IPS-18c (cell line): ENCODE measurements around the gene ZNF526.

Experiments used
- H3K4me3 ChIP-seq: 2 replicates; pipeline ENCODE4 v1.7.0; 2013; ENCODE audit warnings: low read depth, mild to moderate bottlenecking, low read length, moderate library complexity; ENCODE audit not compliant: insufficient read depth
- H3K9me3 ChIP-seq: one replicate; pipeline ENCODE4 v1.6.1; 2013; ENCODE audit warnings: mild to moderate bottlenecking, low read length, moderate library complexity; ENCODE audit not compliant: control insufficient read depth, insufficient read depth

ZNF526 gene

GRCh38 chr19:42234364-42234763 lies 14.3 kb downstream of the ZNF526 start:
- Histone ChIP-seq H3K9me3 (no peaks in the 10 kb centered on the region), H3K4me3 (no peak overlapping the region)

GRCh38 chr19:42235181-42235580 lies 15.1 kb downstream of the ZNF526 start:
- H3K4me3 ChIP-seq, result no peak overlapping the region
- H3K9me3 ChIP-seq, result no peaks in the 10 kb centered on the region

- no peaks in the 10 kb centered on the region for H3K9me3 ChIP-seq
- H3K4me3 ChIP-seq, result no peak overlapping the region
Measured at GRCh38 chr19:42239544-42240220, 19.6 kb downstream of the ZNF526 start.

GRCh38 chr19:42241279-42241678 lies 21.2 kb downstream of the ZNF526 start:
- Histone ChIP-seq H3K4me3 (peak overlapping the region; percentile 83), H3K9me3 (no peaks in the 10 kb centered on the region)

- Histone ChIP-seq H3K9me3 (no peaks in the 10 kb centered on the region), H3K4me3 (peak overlapping the region; percentile 83)
Measured at GRCh38 chr19:42242069-42242511, 22.0 kb downstream of the ZNF526 start.

- Histone ChIP-seq H3K4me3 (peak within 1 kb of the TSS; percentile 83), H3K9me3 (no peaks in the 10 kb centered on the region)
Measured at GRCh38 chr19:42242512-42243409, 22.6 kb downstream of the ZNF526 start, which contains the start of gene GSK3A. Gene GSK3A (minus strand): TSS chr19:42242602. CDS start chr19:42242465, 137 bp downstream.

GRCh38 chr19:42244347-42245220 lies 24.5 kb downstream of the ZNF526 start:
- Histone ChIP-seq H3K9me3 (no peaks in the 10 kb centered on the region), H3K4me3 (peak overlapping the region; percentile 53; the same call in 1 of the 2 replicates)

GRCh38 chr19:42245231-42245630 lies 25.1 kb downstream of the ZNF526 start:
- no peak overlapping the region for H3K4me3 ChIP-seq
- H3K9me3 ChIP-seq, result no peaks in the 10 kb centered on the region

- H3K4me3 ChIP-seq, result no peak overlapping the region
- no peaks in the 10 kb centered on the region for H3K9me3 ChIP-seq
Measured at GRCh38 chr19:42246143-42246921, 26.2 kb downstream of the ZNF526 start.

- no peaks in the 10 kb centered on the region for H3K9me3 ChIP-seq
Measured at GRCh38 chr19:42246922-42247639, 27.0 kb downstream of the ZNF526 start.

GRCh38 chr19:42247640-42248199 lies 27.6 kb downstream of the ZNF526 start:
- no peak overlapping the region for H3K4me3 ChIP-seq
- H3K9me3 ChIP-seq, result no peaks in the 10 kb centered on the region

More at GRCh38 chr19:42246922-42247639, 27.0 kb downstream of the ZNF526 start:
- H3K4me3 ChIP-seq, result no peak overlapping the region

- no peaks in the 10 kb centered on the region for H3K9me3 ChIP-seq
- no peak overlapping the region for H3K4me3 ChIP-seq
Measured at GRCh38 chr19:42248270-42249148, 28.4 kb downstream of the ZNF526 start.

- no peak overlapping the region for H3K4me3 ChIP-seq
Measured at GRCh38 chr19:42249149-42249750, 29.1 kb downstream of the ZNF526 start.

GRCh38 chr19:42249769-42250168 lies 29.7 kb downstream of the ZNF526 start:
- Histone ChIP-seq H3K9me3 (no peaks in the 10 kb centered on the region), H3K4me3 (no peak overlapping the region)

More at GRCh38 chr19:42249149-42249750, 29.1 kb downstream of the ZNF526 start:
- H3K9me3 ChIP-seq, result no peaks in the 10 kb centered on the region
